ACC112 (cell line): ENCODE data around the gene STAT1.
A peak's percentile ranks its signal among the peaks of the same experiment; 100 is the strongest.

Experiments used
- H2AFZ ChIP-seq: fragments of 200-600 bp; sonication (generic); one replicate; pipeline ENCODE4 v1.6.0; 2017; ENCODE audit warnings: antibody characterized with exemption, low read length; ENCODE audit not compliant: unreplicated experiment
- H3K27ac ChIP-seq: fragments of 200-600 bp; sonication (generic); 2 replicates; pipeline ENCODE4 v1.5.1; 2014; ENCODE audit warnings: low read depth, mild to moderate bottlenecking, antibody characterized with exemption, low read length, moderate library complexity
- H3K27me3 ChIP-seq: fragments of 200-600 bp; sonication (generic); 2 replicates; pipeline ENCODE4 v1.6.1; 2014; ENCODE audit warnings: mild to moderate bottlenecking, antibody characterized with exemption, low read length, moderate library complexity, mixed read lengths; ENCODE audit not compliant: insufficient read depth
- H3K36me3 ChIP-seq: fragments of 200-600 bp; sonication (generic); 2 replicates; pipeline ENCODE4 v1.6.1; 2016; ENCODE audit warnings: mild to moderate bottlenecking, antibody characterized with exemption, low read length, moderate library complexity, mixed read lengths; ENCODE audit not compliant: insufficient read depth
- H3K4me1 ChIP-seq: fragments of 200-600 bp; sonication (generic); one replicate; pipeline ENCODE4 v1.6.1; 2016; ENCODE audit warnings: low read length, mixed read lengths; ENCODE audit not compliant: insufficient read depth, unreplicated experiment, control insufficient read depth
- H3K4me3 ChIP-seq: fragments of 200-600 bp; sonication (generic); 2 replicates; pipeline ENCODE4 v1.5.1; 2014; ENCODE audit warnings: mild to moderate bottlenecking, low read depth, low read length
- H3K79me2 ChIP-seq: fragments of 200-600 bp; sonication (generic); one replicate; pipeline ENCODE4 v1.6.0; 2016; ENCODE audit warnings: low read length; ENCODE audit not compliant: control insufficient read depth, unreplicated experiment, insufficient read depth

Gene STAT1

DNA sequence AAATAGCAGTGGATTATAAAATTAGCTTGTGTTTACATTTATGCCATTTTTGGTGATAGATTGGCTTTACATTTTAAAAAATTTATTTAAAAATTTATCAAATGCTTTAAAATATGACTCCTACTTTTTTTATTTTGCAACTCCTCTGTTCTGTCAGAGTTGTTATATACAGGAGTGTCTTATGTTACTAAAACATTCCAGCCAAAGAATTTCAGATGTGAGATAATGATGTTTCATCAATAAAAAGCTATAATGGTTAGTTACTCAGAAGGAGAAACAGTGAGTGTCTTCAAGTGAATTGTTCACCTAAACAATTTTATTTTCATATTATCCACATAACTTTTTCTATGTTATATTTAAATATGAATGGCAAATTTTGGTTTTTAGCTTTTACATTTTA, 80.6 kb downstream of the STAT1 start:
- H3K27ac ChIP-seq, result no peak overlapping the region
- H2AFZ ChIP-seq, result no peak overlapping the region
- H3K79me2 ChIP-seq, result no peaks in the 10 kb centered on the region
- peaks cover 9% of the 10 kb centered on the region for H3K4me1 ChIP-seq
- H3K27me3 ChIP-seq, result no peaks in the 10 kb centered on the region
- H3K36me3 ChIP-seq, result peaks cover 8% of the 10 kb centered on the region; the same call in 1 of the 2 replicates
- no peak overlapping the region for H3K4me3 ChIP-seq

- Histone ChIP-seq H3K4me1 (peaks cover 5% of the 10 kb centered on the region), H3K27me3 (no peaks in the 10 kb centered on the region), H2AFZ (no peak overlapping the region), H3K27ac (no peak overlapping the region), H3K79me2 (peaks cover under 1% of the 10 kb centered on the region), H3K4me3 (no peak overlapping the region), H3K36me3 (peaks cover 12% of the 10 kb centered on the region)
Observed at GRCh38 chr2:190932514-190932913, 81.5 kb downstream of the STAT1 start.

GRCh38 chr2:190930411-190930810, 83.6 kb downstream of the STAT1 start:
- Histone ChIP-seq H3K27ac (no peak overlapping the region), H3K79me2 (peaks cover 11% of the 10 kb centered on the region), H3K27me3 (no peaks in the 10 kb centered on the region), H3K36me3 (peaks cover 25% of the 10 kb centered on the region), H3K4me3 (no peak overlapping the region), H3K4me1 (no peaks in the 10 kb centered on the region), H2AFZ (no peak overlapping the region)

DNA sequence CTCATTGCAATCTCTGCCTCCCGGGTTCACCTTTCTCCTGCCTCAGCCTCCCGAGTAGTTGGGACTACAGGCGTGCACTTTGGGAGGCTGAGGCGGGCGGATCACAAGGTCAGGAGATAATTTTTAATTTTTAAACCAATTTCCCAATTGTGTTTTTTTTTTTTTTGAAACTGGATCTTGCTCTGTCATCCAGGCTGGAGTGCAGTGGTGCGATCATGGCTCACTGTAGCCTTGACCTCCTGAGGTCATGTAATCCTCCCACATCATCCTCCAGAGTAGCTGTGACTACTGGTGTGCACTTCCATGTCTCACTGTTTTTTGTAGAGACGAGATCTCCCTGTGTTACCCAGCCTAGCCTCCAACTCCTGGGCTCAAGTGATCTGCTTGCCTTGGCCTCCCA, 84.1 kb downstream of the STAT1 start:
- H3K79me2 ChIP-seq, result peaks cover 11% of the 10 kb centered on the region
- H3K4me1 ChIP-seq, result no peaks in the 10 kb centered on the region
- H3K4me3 ChIP-seq, result no peak overlapping the region
- peaks cover 28% of the 10 kb centered on the region for H3K36me3 ChIP-seq
- H2AFZ ChIP-seq, result no peak overlapping the region
- no peaks in the 10 kb centered on the region for H3K27me3 ChIP-seq
- H3K27ac ChIP-seq, result no peak overlapping the region

GRCh38 chr2:190927301-190927700, 86.7 kb downstream of the STAT1 start:
- H3K4me1 ChIP-seq, result peaks cover 12% of the 10 kb centered on the region
- no peaks in the 10 kb centered on the region for H3K27me3 ChIP-seq
- peak overlapping the region; percentile 21; the same call in 1 of the 2 replicates for H3K27ac ChIP-seq
- H3K4me3 ChIP-seq, result no peak overlapping the region
- peaks cover 37% of the 10 kb centered on the region for H3K36me3 ChIP-seq
- H2AFZ ChIP-seq, result no peak overlapping the region
- peaks cover 11% of the 10 kb centered on the region for H3K79me2 ChIP-seq

DNA sequence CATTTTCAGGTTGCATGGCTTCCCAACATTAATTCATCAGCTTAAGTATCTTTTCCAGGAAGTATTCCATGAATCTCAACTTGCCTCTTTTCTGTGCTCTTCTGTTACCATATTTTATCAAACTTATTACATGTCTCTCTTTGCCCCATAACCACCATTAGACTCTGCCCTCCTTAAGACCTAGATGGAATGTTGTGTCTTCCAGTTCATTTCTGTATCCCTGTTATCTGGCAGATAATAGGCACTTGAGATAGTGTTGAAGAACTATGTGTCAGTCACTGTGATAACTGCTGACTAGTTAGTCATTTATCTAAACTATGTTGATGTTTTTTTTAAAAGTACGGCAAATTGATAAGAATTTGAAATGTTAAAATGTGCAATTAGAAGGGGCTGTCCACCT, 91.6 kb downstream of the STAT1 start:
- Histone ChIP-seq H3K4me3 (no peak overlapping the region), H2AFZ (no peak overlapping the region), H3K27ac (peak overlapping the region; percentile 1; the same call in 1 of the 2 replicates), H3K4me1 (peaks cover 13% of the 10 kb centered on the region), H3K27me3 (no peaks in the 10 kb centered on the region), H3K36me3 (peaks cover 66% of the 10 kb centered on the region), H3K79me2 (peaks cover 9% of the 10 kb centered on the region)

GRCh38 chr2:190920085-190920484, 93.9 kb downstream of the STAT1 start:
- Histone ChIP-seq H3K4me3 (no peak overlapping the region), H3K27me3 (no peaks in the 10 kb centered on the region), H3K4me1 (peaks cover 13% of the 10 kb centered on the region), H3K36me3 (peaks cover 63% of the 10 kb centered on the region), H3K79me2 (no peaks in the 10 kb centered on the region), H3K27ac (no peak overlapping the region), H2AFZ (no peak overlapping the region)
